IMR-90 (cell line): Measurements from ENCODE around the gene NEUROD2. TPM values are rescaled to one million over a fixed set of nuclear protein-coding genes. Genes with fewer than 3 reads are reported as not detected.

Experiments used
- ATAC-seq: fragments of 200-7000 bp; cut with Tn5 transposase; 2 replicates; pipeline ENCODE4 v1.9.1; 2020; ENCODE audit warnings: low read depth, mild to moderate bottlenecking, moderate library complexity
- BruUV-seq: library from RNA; stranded (reverse); fragments of 400-500 nt; replicated peaks from 2 replicates; lab custom pipeline; 2021; lab: Mats Ljungman, UMichigan
- CTCF ChIA-PET: fragments of 300-600 bp; formaldehyde crosslinking; extraction: SDS; loops from one replicate; lab custom pipeline; 2021; ENCODE audit warnings: antibody characterized with exemption; lab: Yijun Ruan, JAX
- POLR2A ChIA-PET: fragments of 300-600 bp; sonication (Branson Sonifier 250); formaldehyde crosslinking; loops from one replicate; lab custom pipeline; 2022; ENCODE audit warnings: antibody characterized with exemption; ENCODE audit not compliant: unreplicated experiment; lab: Charles Lee
- DNase-seq: peaks from one replicate; pipeline ENCODE4 v3.0.0; 2013
- H2AFZ ChIP-seq: replicated peaks from 2 replicates; pipeline ENCODE3; 2013; ENCODE audit warnings: low read length, mild to moderate bottlenecking; ENCODE audit not compliant: poor library complexity
- H2AK5ac ChIP-seq: 2 replicates; pipeline ENCODE4 v1.6.1; 2013; ENCODE audit warnings: low read depth, low read length, inconsistent platforms
- H2AK9ac ChIP-seq: replicated peaks from 2 replicates; pipeline ENCODE3; 2013; ENCODE audit warnings: mild to moderate bottlenecking, low read depth, low read length, moderate library complexity; ENCODE audit not compliant: poor library complexity
- H2BK120ac ChIP-seq: 2 replicates; pipeline ENCODE4 v1.6.1; 2013; ENCODE audit warnings: low read depth, low read length, inconsistent platforms
- H2BK15ac ChIP-seq: 3 replicates; pipeline ENCODE4 v1.6.1; 2013; ENCODE audit warnings: low read depth, low read length, inconsistent platforms
- H2BK20ac ChIP-seq: 2 replicates; pipeline ENCODE4 v1.6.1; 2013; ENCODE audit warnings: low read depth, mild to moderate bottlenecking, inconsistent platforms, low read length, moderate library complexity
- H2BK5ac ChIP-seq: 2 replicates; pipeline ENCODE4 v1.6.1; 2013; ENCODE audit warnings: mild to moderate bottlenecking, low read depth, low read length, inconsistent platforms; ENCODE audit not compliant: poor library complexity, severe bottlenecking
- H3K14ac ChIP-seq: replicated peaks from 2 replicates; pipeline ENCODE4 v1.6.1; 2013; ENCODE audit warnings: low read depth, low read length, inconsistent platforms
- H3K18ac ChIP-seq: 2 replicates; pipeline ENCODE4 v1.6.1; 2013; ENCODE audit warnings: low read depth, low read length, control low read depth
- H3K23ac ChIP-seq: 2 replicates; pipeline ENCODE4 v1.6.1; 2013; ENCODE audit warnings: low read depth, low read length, inconsistent platforms
- H3K27ac ChIP-seq: 2 replicates; pipeline ENCODE4 v1.5.1; 2013; ENCODE audit warnings: mild to moderate bottlenecking, control low read depth, low read length; ENCODE audit not compliant: insufficient read depth
- H3K27me3 ChIP-seq: 2 replicates; pipeline ENCODE4 v1.6.1; 2013; ENCODE audit warnings: low read length; ENCODE audit not compliant: control insufficient read depth, insufficient read depth
- H3K36me3 ChIP-seq: 2 replicates; pipeline ENCODE4 v1.6.1; 2013; ENCODE audit warnings: low read length, mixed read lengths; ENCODE audit not compliant: control insufficient read depth, insufficient read depth
- H3K4ac ChIP-seq: 2 replicates; pipeline ENCODE4 v1.6.1; 2013; ENCODE audit warnings: low read depth, low read length, inconsistent platforms
- H3K4me1 ChIP-seq: 2 replicates; pipeline ENCODE4 v1.6.1; 2013; ENCODE audit warnings: low read length, mixed read lengths; ENCODE audit not compliant: control insufficient read depth, insufficient read depth
- H3K4me2 ChIP-seq: 2 replicates; pipeline ENCODE4 v1.6.1; 2013; ENCODE audit warnings: low read depth, mild to moderate bottlenecking, control low read depth, low read length, moderate library complexity
- H3K4me3 ChIP-seq: 2 replicates; pipeline ENCODE4 v1.5.1; 2013; ENCODE audit warnings: low read depth, mild to moderate bottlenecking, control low read depth, low read length, moderate library complexity; ENCODE audit not compliant: insufficient read depth
- H3K56ac ChIP-seq: 2 replicates; pipeline ENCODE4 v1.6.1; 2013; ENCODE audit warnings: low read length, inconsistent platforms; ENCODE audit not compliant: insufficient read depth; ENCODE audit errors: extremely low read depth
- H3K79me1 ChIP-seq, 2 experiments: 2 replicates each; pipeline ENCODE4 v1.6.1; 2013; ENCODE audit warnings: low read length in 2 of 2, inconsistent platforms in 1 of 2, low read depth in 1 of 2
- H3K9ac ChIP-seq: 2 replicates; pipeline ENCODE4 v1.6.1; 2013; ENCODE audit warnings: low read depth, low read length, control low read depth
- H3K9me1 ChIP-seq: 2 replicates; pipeline ENCODE4 v1.6.1; 2013; ENCODE audit warnings: low read length, inconsistent platforms; ENCODE audit not compliant: insufficient read depth
- H3K9me3 ChIP-seq: 2 replicates; pipeline ENCODE4 v1.6.1; 2013; ENCODE audit warnings: low read length; ENCODE audit not compliant: control insufficient read depth, insufficient read depth
- H4K20me1 ChIP-seq: 2 replicates; pipeline ENCODE4 v1.6.1; 2013; ENCODE audit warnings: low read length, inconsistent platforms; ENCODE audit not compliant: insufficient read depth
- H4K5ac ChIP-seq: 2 replicates; pipeline ENCODE4 v1.6.1; 2013; ENCODE audit warnings: mild to moderate bottlenecking, low read depth, low read length, control low read depth
- H4K8ac ChIP-seq, 2 experiments: 2 replicates each; pipeline ENCODE4 v1.6.1; 2013; ENCODE audit warnings: low read depth in 2 of 2, low read length in 2 of 2, control low read depth in 1 of 2, inconsistent platforms in 1 of 2
- H4K91ac ChIP-seq: 2 replicates; pipeline ENCODE4 v1.6.1; 2013; ENCODE audit warnings: low read depth, low read length, inconsistent platforms; ENCODE audit not compliant: insufficient read depth
- MXI1 ChIP-seq: IDR thresholded peaks from 2 replicates; pipeline ENCODE4 v1.6.1; 2012; ENCODE audit warnings: low read depth, mild to moderate bottlenecking, low read length, moderate library complexity, borderline replicate concordance
- POLR2A ChIP-seq: IDR thresholded peaks from 2 replicates; pipeline ENCODE4 v1.6.1; 2012; ENCODE audit warnings: mild to moderate bottlenecking, low read depth, low read length
- WGBS, 2 experiments: methylation state at CpG; one replicate each; pipeline versions ENCODE4 v1.1.5 to v1.1.7; 2013; ENCODE audit warnings: missing lambda C conversion rate in 2 of 2; ENCODE audit not compliant: insufficient read length in 1 of 2; ENCODE audit errors: extremely low coverage in 2 of 2; 5-methylcytosine and 5-hydroxymethylcytosine counted together
- dilution Hi-C: fragments of 300-500 bp; cut with HindIII; formaldehyde crosslinking; loops from one replicate; pipeline ENCODE4 v1.14.3; 2018; ENCODE audit warnings: low sequenced_read_pairs; ENCODE audit not compliant: unreplicated experiment
- in situ Hi-C: fragments of 300-500 bp; cut with MboI; formaldehyde crosslinking; loops from 3 replicates; pipeline ENCODE4 v1.14.3; 2019; ENCODE audit warnings: low sequenced_read_pairs, inconsistent platforms, mixed read lengths
- intact Hi-C: fragments of 100-400 bp; cut with micrococcal nuclease; formaldehyde crosslinking; loops from 2 replicates; pipeline ENCODE4 v1.10.0; 2022
- polyA plus RNA-seq, 3 experiments: library from polyadenylated mRNA; depleted of rRNA; stranded (reverse); fragments of >200 nt; gene quantifications; 2 replicates each; pipeline ENCODE4 v1.2.3, GENCODE V29; 2012; ENCODE audit warnings: low replicate concordance in 1 of 3
- total RNA-seq: library from RNA; depleted of rRNA; stranded (reverse); fragments of >200 nt; gene quantifications from 2 replicates; pipeline ENCODE4 v1.2.3, GENCODE V29; 2012

The NEUROD2 gene
- total and polyA plus RNA-seq, 2 of the 4 experiments (the other 2 are of a cell fraction), result not detected

GRCh38 chr17:39641883-39642282, 34.2 kb upstream of the NEUROD2 start:
- in situ Hi-C loops (no loop called here), intact Hi-C loops (no loop called here), dilution Hi-C loops (no loop called here)
- Histone ChIP-seq H3K18ac (no peak overlapping the region), H3K4me1 (peaks cover 21% of the 10 kb centered on the region), H3K9ac (no peak overlapping the region), H3K27me3 (no peaks in the 10 kb centered on the region), H3K79me1 (peaks cover 43 to 94% of the 10 kb centered on the region in 2 experiments), H3K9me1 (peaks cover 40% of the 10 kb centered on the region), H2BK20ac (no peak overlapping the region), H2AFZ (no peak overlapping the region), H4K20me1 (peaks cover 55% of the 10 kb centered on the region), H3K4me2 (no peak overlapping the region), H4K5ac (no peak overlapping the region), H3K9me3 (no peaks in the 10 kb centered on the region), H3K14ac (no peak overlapping the region), H2BK15ac (no peak overlapping the region), H3K23ac (no peak overlapping the region), H3K36me3 (no peaks in the 10 kb centered on the region), H3K4me3 (no peak overlapping the region), H2BK120ac (no peak overlapping the region), H4K91ac (no peak overlapping the region), H2BK5ac (no peak overlapping the region), H4K8ac (no peak overlapping the region), H3K56ac (no peak overlapping the region), H2AK5ac (no peak overlapping the region), H2AK9ac (no peak overlapping the region), H3K27ac (no peak overlapping the region), H3K4ac (no peak overlapping the region)
- no TSS peak for BruUV-seq
- no peak for ATAC-seq
- ChIA-PET CTCF (interaction anchor here (0.9 kb wide), 1 partner anchor 12 kb away, joined by 4 read pairs; no protein-coding TSS in a partner anchor), POLR2A (no interaction called here)
- WGBS, 2 experiments, result 50% methylated on average over 2 of the region's 7 CpGs; no CpG with 5 or more reads in 1 of the 2 experiments
- DNase-seq, result no peak
- TF ChIP-seq MXI1 (no peak), POLR2A (no peak)
